HepG2 (cell line): ENCODE data around the gene MMP17. TPM values are rescaled to one million over a fixed set of nuclear protein-coding genes. Genes with fewer than 3 reads are reported as not detected.

ENCODE experiments used
- DNMT1 ChIP-seq: sonication (generic); formaldehyde crosslinking; IDR thresholded peaks from 2 replicates; pipeline ENCODE4 v1.5.1; 2020; ENCODE audit warnings: mild to moderate bottlenecking, missing genetic modification reagents
- E2F5 ChIP-seq: sonication (generic); formaldehyde crosslinking; conservative IDR thresholded peaks from 2 replicates; pipeline ENCODE4 v1.4.0; 2020; ENCODE audit warnings: missing genetic modification reagents
- HMGXB3 ChIP-seq: sonication (generic); formaldehyde crosslinking; IDR thresholded peaks from 2 replicates; pipeline ENCODE4 v1.4.0; 2020; ENCODE audit warnings: missing genetic modification reagents, borderline replicate concordance
- KLF13 ChIP-seq: sonication (generic); formaldehyde crosslinking; IDR thresholded peaks from 2 replicates; pipeline ENCODE4 v1.4.0; 2020; ENCODE audit warnings: mild to moderate bottlenecking, missing genetic modification reagents
- PCBP2 ChIP-seq: fragments of 200-400 bp; formaldehyde crosslinking; optimal IDR thresholded peaks from 2 replicates; pipeline ENCODE3; 2018; ENCODE audit warnings: low read length, low read depth; ENCODE audit not compliant: poor library complexity, severe bottlenecking
- ZBTB4 ChIP-seq: sonication (generic); formaldehyde crosslinking; IDR thresholded peaks from 2 replicates; pipeline ENCODE4 v1.4.0; 2020; ENCODE audit warnings: missing genetic modification reagents, mild to moderate bottlenecking, borderline replicate concordance
- ZFP90 ChIP-seq: sonication (generic); formaldehyde crosslinking; IDR thresholded peaks from 2 replicates; pipeline ENCODE4 v1.8.0; 2022; ENCODE audit warnings: missing genetic modification reagents, mild to moderate bottlenecking, inconsistent platforms, borderline replicate concordance
- ZIK1 ChIP-seq: sonication (generic); formaldehyde crosslinking; IDR thresholded peaks from 2 replicates; pipeline ENCODE4 v1.5.0; 2020; ENCODE audit warnings: mild to moderate bottlenecking, low read depth, missing genetic modification reagents, borderline replicate concordance
- ZNF234 ChIP-seq: sonication (generic); formaldehyde crosslinking; conservative IDR thresholded peaks from 2 replicates; pipeline ENCODE4 v1.5.1; 2020; ENCODE audit warnings: mild to moderate bottlenecking, missing genetic modification reagents
- ZNF260 ChIP-seq: sonication (generic); formaldehyde crosslinking; IDR thresholded peaks from 2 replicates; pipeline ENCODE4 v1.4.0; 2020; ENCODE audit warnings: missing genetic modification reagents, low read depth, mild to moderate bottlenecking, borderline replicate concordance
- ZNF431 ChIP-seq: sonication (generic); formaldehyde crosslinking; IDR thresholded peaks from 2 replicates; pipeline ENCODE4 v1.9.0; 2022; ENCODE audit warnings: missing genetic modification reagents, low read depth, mild to moderate bottlenecking, borderline replicate concordance
- ZNF569 ChIP-seq: sonication (generic); formaldehyde crosslinking; IDR thresholded peaks from 2 replicates; pipeline ENCODE4 v1.5.0; 2020; ENCODE audit warnings: mild to moderate bottlenecking, missing genetic modification reagents, moderate library complexity, borderline replicate concordance
- ZNF703 ChIP-seq: sonication (generic); formaldehyde crosslinking; IDR thresholded peaks from 2 replicates; pipeline ENCODE4 v1.5.1; 2020; ENCODE audit warnings: missing genetic modification reagents, mild to moderate bottlenecking, moderate library complexity, borderline replicate concordance
- ZZZ3 ChIP-seq: sonication (generic); formaldehyde crosslinking; IDR thresholded peaks from 2 replicates; pipeline ENCODE4 v1.4.0; 2020; ENCODE audit warnings: missing genetic modification reagents, mild to moderate bottlenecking, borderline replicate concordance
- polyA plus RNA-seq, 8 experiments: library from polyadenylated mRNA; depleted of rRNA in 3 of 8; stranded (reverse) in 7 of 8; unstranded in 1 of 8; fragments of >200 nt; fragmentation: Illumina TruSeq in 4 of 8; extraction: Trizol in 4 of 8; gene quantifications; 2 replicates each; pipeline versions ENCODE4 v1.2.1 to v1.2.3, GENCODE V29; 2011 to 2016; ENCODE audit warnings: low read depth in 4 of 8, missing spikeins in 1 of 8, mixed read lengths in 1 of 8; ENCODE audit not compliant: insufficient read depth in 1 of 8
- total RNA-seq, 5 experiments: library from RNA; depleted of rRNA; stranded (reverse); fragments of >200 nt; fragmentation: Illumina TruSeq; extraction: Trizol; gene quantifications; 2 replicates each; pipeline ENCODE4 v1.2.3, GENCODE V29; 2016; ENCODE audit warnings: low read depth in 1 of 5

Gene MMP17
- total and polyA plus RNA-seq, 2 of the 13 experiments (the other 11 are each of a cell fraction or from before 2014, with no cell fraction given) = 0.55 to 0.80 TPM

GRCh38 chr12:131840643-131841416 is 12.6 kb downstream of the MMP17 start (continued):
- TF ChIP-seq DNMT1 (CRISPR knock-in tag) (no peak), ZNF569 (CRISPR knock-in tag) (no peak), ZNF431 (CRISPR knock-in tag) (peak; percentile 71; the same call in 1 of the 2 replicates), ZNF260 (CRISPR knock-in tag) (no peak), E2F5 (CRISPR knock-in tag) (no peak), ZNF703 (no peak), ZNF234 (CRISPR knock-in tag) (no peak), ZIK1 (0 out of 2 replicates have a peak, but pooled peaks have one; percentile 35), KLF13 (CRISPR knock-in tag) (no peak), ZBTB4 (CRISPR knock-in tag) (no peak), PCBP2 (no peak), ZZZ3 (CRISPR knock-in tag) (0 out of 2 replicates have a peak, but pooled peaks have one; percentile 34), HMGXB3 (CRISPR knock-in tag) (0 out of 2 replicates have a peak, but pooled peaks have one; percentile 16), ZFP90 (0 out of 2 replicates have a peak, but pooled peaks have one; percentile 69)
